GM12891 (cell line): ENCODE data around the gene NOC4L.

ENCODE experiments used
- DNase-seq: peaks from one replicate; pipeline ENCODE4 v3.0.0; 2011; ENCODE audit warnings: low spot score; ENCODE audit not compliant: insufficient read length
- FAIRE-seq: peaks from 2 replicates; lab custom pipeline; 2011; peaks lifted over from hg19 to GRCh38; lab: Jason Lieb, UNC
- PAX5 ChIP-seq: IDR thresholded peaks from 2 replicates; pipeline ENCODE4 v1.6.1; 2011; ENCODE audit warnings: low read length, moderate library complexity, mild to moderate bottlenecking; ENCODE audit not compliant: insufficient read depth, severe bottlenecking
- POLR2A ChIP-seq: IDR thresholded peaks from 2 replicates; pipeline ENCODE4 v1.6.1; 2011; ENCODE audit warnings: low read depth, low read length, control low read depth
- POLR2AphosphoS5 ChIP-seq: IDR thresholded peaks from 2 replicates; pipeline ENCODE4 v1.6.1; 2011; ENCODE audit warnings: low read depth, low read length, control low read depth
- POU2F2 ChIP-seq: IDR thresholded peaks from 2 replicates; pipeline ENCODE4 v1.6.1; 2011; ENCODE audit warnings: low read depth, mild to moderate bottlenecking, control low read depth, low read length, moderate library complexity
- SPI1 ChIP-seq: IDR thresholded peaks from 2 replicates; pipeline ENCODE4 v1.6.1; 2011; ENCODE audit warnings: low read depth, low read length, control low read depth
- TAF1 ChIP-seq: IDR thresholded peaks from 2 replicates; pipeline ENCODE4 v1.6.1; 2011; ENCODE audit warnings: low read depth, low read length, control low read depth

NOC4L gene

DNA sequence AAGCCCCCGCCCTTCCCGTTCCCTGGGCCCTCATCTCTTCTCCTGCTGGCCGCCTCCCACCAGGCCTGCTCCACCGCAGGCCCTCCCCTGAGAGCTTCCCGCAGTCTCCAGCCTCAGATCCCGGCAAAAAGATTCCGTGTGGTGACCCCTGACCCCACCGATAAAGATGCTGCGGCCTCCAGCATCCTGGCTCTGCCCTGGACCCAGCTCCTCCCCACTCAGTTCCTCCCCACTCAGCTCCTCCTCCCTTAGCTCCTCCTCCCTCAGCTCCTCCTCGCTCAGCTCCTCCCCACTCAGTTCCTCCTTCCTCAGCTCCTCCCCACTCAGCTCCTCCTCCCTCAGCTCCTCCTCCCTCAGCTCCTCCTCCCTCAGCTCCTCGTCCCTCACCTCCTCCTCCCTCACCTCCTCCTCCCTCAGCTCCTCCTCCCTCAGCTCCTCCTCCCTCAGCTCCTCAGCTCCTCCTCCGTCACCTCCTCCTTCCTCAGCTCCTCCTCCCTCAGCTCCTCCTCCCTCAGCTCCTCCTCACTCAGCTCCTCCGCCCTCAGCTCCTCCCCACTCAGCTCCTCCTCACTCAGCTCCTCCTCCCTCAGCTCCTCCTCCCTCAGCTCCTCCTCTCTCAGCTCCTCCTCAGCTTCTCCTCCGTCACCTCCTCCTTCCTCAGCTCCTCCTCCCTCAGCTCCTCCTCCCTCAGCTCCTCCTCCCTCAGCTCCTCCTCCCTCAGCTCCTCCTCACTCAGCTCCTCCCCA is 17.0 kb downstream of the NOC4L start:
- FAIRE-seq: no peak

DNA sequence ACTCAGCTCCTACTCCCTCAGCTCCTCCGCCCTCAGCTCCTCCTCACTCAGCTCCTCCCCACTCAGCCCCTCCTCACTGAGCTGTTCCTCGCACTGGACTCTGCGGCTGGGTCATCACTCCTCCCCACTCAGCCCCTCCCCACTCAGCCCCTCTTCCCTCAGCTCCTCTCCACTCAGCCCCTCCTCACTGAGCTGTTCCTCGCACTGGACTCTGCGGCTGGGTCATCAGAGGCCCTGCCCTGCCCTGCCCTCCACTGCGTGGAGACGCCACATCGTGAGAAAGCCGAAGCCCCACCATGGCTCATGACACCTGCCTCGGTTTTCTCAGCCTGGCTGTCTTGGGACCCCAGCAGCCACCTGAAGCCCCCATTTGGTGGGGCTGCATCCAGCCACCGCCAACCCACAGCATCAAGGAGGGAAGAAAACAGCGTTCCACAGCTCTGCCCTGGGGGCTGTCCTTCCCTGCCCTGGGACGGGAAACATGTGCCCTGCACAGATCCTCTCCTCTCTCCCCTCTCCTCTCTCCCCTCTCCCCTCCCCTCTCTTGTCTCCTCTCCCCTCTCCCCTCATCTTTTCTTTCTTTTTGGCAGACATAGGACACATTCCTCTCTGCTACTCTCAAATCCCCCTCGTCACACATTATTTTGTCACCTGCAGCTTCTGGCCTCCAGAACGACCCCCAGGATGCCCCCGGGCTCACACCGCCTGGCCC is 17.7 kb downstream of the NOC4L start:
- FAIRE-seq (no peak), DNase-seq (no peak)
- TF ChIP-seq PAX5: no peak
- TF ChIP-seq TAF1: no peak

More for the DNA sequence above, 17.0 kb downstream of the NOC4L start:
- TF ChIP-seq POLR2A: no peak
- no peak for TF ChIP-seq POU2F2
- TF ChIP-seq TAF1: no peak
- TF ChIP-seq POLR2AphosphoS5: no peak
- no peak for TF ChIP-seq PAX5
- TF ChIP-seq SPI1: no peak
- no peak for DNase-seq

DNA sequence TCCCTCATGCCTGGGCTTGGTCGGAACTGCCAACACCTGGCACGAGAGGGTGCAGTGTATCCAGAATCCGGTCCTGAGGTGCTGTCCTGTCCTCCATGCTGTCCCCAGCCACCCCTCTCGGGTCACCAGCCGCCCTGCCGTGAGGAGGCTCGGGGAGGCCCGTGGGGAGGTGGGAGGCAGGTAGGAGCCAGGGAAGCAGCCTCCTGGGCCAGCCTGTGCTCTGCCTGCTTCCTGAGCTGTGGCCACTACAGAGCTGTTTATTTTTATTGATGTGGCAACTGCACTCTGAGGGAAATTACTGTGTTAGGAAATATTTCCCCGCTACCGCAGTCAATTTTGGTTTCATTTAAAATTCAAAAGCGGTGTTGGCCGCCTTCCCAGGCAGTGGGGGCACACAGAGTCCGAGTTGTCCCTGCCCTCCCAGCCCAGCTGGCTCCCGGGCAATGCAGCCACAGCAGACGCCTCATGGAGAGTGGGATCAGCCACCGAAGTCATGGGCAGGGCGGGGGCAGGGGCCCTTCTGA is 18.3 kb downstream of the NOC4L start:
- FAIRE-seq (no peak), DNase-seq (no peak)
- no peak for TF ChIP-seq TAF1
- TF ChIP-seq SPI1: no peak
- TF ChIP-seq POLR2AphosphoS5: no peak
- TF ChIP-seq POU2F2: no peak
- TF ChIP-seq PAX5: no peak
- TF ChIP-seq POLR2A: no peak

DNA sequence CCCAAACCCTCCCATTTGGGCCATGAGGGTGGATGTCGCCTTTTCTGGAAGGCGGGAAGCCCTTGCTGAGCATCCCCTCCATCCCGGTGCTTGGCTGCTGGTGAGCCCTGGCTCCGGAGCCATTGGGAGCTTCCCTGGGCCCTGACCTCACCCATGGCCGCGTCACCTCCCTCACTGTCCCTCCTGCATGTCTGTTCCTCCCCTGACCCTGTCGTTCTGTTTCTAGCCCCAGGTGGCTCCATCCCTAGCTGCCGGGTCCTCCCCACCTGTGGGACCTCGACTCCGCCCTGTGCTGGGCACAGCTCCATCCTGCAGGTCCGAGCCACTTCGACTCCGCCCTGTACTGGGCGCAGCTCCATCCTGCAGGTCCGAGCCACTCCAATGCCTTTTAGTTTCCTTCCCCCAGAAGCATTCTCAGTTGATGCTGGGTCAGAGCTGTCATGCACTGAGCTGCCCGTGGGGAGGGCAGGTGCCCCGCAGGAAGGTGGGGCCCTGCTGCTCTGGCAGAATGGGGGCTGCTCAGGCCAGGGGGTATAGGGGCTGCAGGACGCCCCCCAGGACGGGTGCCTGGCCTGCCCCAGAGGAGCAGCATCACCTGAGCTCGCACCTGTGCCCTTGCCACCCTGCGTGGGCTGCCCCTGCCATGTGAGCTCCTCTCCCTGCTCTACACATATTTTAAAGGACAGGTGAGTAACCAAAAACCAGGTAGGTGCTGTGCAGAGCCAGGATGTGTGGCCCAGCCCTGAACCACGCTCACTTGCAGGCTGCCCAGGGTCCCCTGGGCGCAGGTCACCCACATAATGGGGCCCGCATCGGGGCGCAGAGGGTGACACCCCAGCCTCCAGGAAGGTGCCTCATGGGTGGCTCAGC is 19.0 kb downstream of the NOC4L start:
- DNase-seq (no peak), FAIRE-seq (no peak)
- no peak for TF ChIP-seq PAX5
- TF ChIP-seq TAF1: no peak

DNA sequence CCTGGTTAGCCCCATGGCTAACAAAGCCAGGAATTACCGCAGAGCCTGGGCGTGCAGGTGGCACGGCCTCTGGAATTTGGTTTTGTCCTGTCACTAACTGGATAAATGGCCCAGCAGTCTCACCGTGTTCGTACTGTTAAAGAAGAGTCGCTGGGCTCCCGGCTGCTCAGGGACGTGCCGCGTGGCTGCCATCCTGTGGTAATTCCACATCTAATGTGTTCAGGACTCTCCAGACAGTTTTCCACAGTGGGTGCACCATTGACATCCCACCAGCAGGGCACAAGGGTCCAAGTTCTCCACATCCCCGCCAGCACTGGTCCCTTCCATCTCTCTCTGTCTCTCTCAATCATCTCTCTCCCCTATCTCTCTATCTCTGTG is 19.6 kb downstream of the NOC4L start:
- no peak for TF ChIP-seq POLR2AphosphoS5
- no peak for TF ChIP-seq POLR2A
- TF ChIP-seq PAX5: no peak
- TF ChIP-seq POU2F2: no peak
- TF ChIP-seq TAF1: no peak
- TF ChIP-seq SPI1: no peak
- FAIRE-seq: no peak
- no peak for DNase-seq

DNA sequence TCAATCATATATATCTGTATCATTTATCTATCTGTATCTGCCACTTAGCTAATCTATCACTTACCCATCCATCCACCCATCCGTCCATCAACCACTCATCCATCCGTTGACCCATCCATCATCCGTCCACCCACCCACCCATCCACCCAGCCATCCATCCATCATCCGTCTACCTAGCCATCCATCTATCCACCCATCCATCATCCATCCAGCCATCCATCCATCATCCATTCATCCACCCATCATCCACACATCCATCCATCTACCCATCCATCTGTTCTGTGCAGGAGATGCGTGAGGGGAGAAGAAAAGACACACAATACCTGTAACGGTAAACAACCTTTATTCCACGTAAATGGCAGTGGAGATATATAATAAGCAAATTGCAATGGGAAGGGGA is 20.2 kb downstream of the NOC4L start:
- FAIRE-seq (no peak), DNase-seq (no peak)
- no peak for TF ChIP-seq TAF1
- no peak for TF ChIP-seq PAX5
- no peak for TF ChIP-seq POLR2A
- no peak for TF ChIP-seq POLR2AphosphoS5
- no peak for TF ChIP-seq SPI1
- no peak for TF ChIP-seq POU2F2

DNA sequence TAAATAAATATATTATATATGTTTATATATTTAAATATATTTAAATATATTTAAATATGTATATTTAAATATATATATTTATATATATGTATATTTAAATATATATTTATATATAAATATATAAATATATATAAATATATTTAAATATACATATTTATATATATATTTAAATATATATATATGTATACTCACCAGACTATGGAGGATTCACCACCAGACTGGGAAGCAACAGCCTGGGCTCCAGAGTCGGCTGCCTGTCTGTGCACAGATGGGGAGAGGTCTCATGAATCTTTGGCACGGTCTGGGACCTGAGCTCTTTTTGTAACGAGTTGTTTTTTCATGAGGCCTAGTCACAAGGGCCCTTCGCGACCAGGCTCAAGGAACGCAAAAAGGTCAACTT is 21.3 kb downstream of the NOC4L start:
- TF ChIP-seq POLR2AphosphoS5: no peak
- TF ChIP-seq PAX5: no peak
- TF ChIP-seq POU2F2: no peak
- FAIRE-seq (no peak), DNase-seq (no peak)

DNA sequence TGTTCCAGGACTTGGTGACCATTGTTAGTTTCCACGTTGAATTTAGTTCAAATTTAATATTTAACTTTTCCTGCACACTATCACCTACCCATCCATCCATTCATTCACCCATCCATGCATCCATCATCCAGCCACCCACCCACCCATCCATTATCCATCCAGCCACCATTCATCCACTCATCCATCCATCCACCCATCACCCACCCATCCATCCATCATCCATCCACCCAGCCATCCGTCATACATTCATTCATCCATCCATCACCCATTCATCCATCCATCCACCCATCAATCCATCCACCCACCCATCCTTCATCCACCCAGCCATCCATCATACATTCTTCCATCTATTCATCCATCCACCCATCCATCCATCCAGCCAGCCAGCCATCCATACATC is 21.8 kb downstream of the NOC4L start:
- no peak for DNase-seq
- FAIRE-seq: no peak
- TF ChIP-seq POLR2A (no peak), SPI1 (no peak), POLR2AphosphoS5 (no peak), PAX5 (no peak), TAF1 (no peak), POU2F2 (no peak)

DNA sequence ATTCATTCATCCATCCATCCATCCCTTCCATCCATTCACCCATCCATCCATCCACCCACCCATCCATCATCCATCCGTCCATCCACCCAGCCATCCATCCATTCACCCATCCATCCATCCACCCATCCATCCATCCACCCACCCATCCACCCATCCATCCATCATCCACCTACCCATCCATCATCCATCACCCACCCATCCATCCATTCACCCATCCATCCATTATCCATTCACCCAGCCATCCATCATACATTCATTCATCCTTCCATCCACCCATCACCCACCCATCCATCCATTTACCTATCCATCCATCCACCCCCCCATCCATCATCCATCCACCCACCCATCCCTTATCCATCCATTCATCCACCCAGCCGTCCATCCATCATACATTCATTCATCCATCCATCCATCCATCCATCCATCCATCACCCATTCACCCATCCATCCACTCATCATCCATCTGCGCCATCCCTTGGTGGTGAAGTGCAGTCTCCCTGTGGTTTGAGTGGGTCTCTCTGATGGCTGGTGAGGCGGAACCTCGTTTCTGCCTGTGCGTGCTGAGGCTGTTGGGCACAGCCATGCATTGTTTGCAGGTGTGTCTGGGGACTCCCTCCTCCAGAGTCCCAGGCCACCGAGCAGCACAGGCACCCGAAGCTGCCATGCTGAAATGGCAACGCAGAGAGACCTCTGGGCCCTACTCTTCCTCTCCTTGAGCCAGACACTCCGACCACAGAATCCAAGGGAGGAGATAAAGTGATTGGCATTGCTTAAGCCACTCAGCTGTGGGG is 22.7 kb downstream of the NOC4L start:
- TF ChIP-seq TAF1 (no peak), POLR2A (no peak), POU2F2 (no peak), PAX5 (no peak), POLR2AphosphoS5 (no peak), SPI1 (no peak)
- FAIRE-seq (no peak), DNase-seq (no peak)
